H9 (cell line): ENCODE measurements around the gene DHX35. TPM values are rescaled to one million over a fixed set of nuclear protein-coding genes. Genes with fewer than 3 reads are reported as not detected.
A peak's percentile ranks its signal among the peaks of the same experiment; 100 is the strongest.
"Not testable (repeated sequence)": the region's sequence is repeated elsewhere in the genome, so short reads cannot be mapped to it uniquely, and the experiment has no call there.

Source experiments
- DNase-seq: peaks from one replicate; pipeline ENCODE4 v3.0.0-alpha.2; 2017
- H2AFZ ChIP-seq: one replicate; pipeline ENCODE4 v1.6.1; 2013; ENCODE audit warnings: mild to moderate bottlenecking, low read length, control low read depth, moderate library complexity
- H2AK5ac ChIP-seq: 2 replicates; pipeline ENCODE4 v1.6.1; 2013; ENCODE audit warnings: low read length, control low read depth, mixed read lengths; ENCODE audit not compliant: insufficient read length
- H2BK120ac ChIP-seq: one replicate; pipeline ENCODE4 v1.6.1; 2013; ENCODE audit warnings: low read depth, mild to moderate bottlenecking, low read length, control low read depth, inconsistent platforms; ENCODE audit not compliant: poor library complexity, severe bottlenecking
- H2BK12ac ChIP-seq: 2 replicates; pipeline ENCODE4 v1.6.1; 2013; ENCODE audit warnings: low read length, control low read depth, mixed read lengths, low read depth; ENCODE audit not compliant: insufficient read length
- H2BK15ac ChIP-seq: 2 replicates; pipeline ENCODE4 v1.6.1; 2013; ENCODE audit warnings: low read depth, low read length, control low read depth
- H2BK20ac ChIP-seq: one replicate; pipeline ENCODE4 v1.6.1; 2013; ENCODE audit warnings: low read depth, mild to moderate bottlenecking, low read length, control low read depth, inconsistent platforms; ENCODE audit not compliant: poor library complexity, severe bottlenecking
- H2BK5ac ChIP-seq: 2 replicates; pipeline ENCODE4 v1.6.1; 2013; ENCODE audit warnings: low read length, control low read depth, mixed read lengths; ENCODE audit not compliant: insufficient read length
- H3K14ac ChIP-seq: 2 replicates; pipeline ENCODE4 v1.6.1; 2013; ENCODE audit warnings: low read length, control low read depth; ENCODE audit not compliant: insufficient read depth
- H3K18ac ChIP-seq: 2 replicates; pipeline ENCODE4 v1.6.1; 2013; ENCODE audit warnings: low read depth, mild to moderate bottlenecking, mixed read lengths, low read length, control low read depth; ENCODE audit not compliant: insufficient read length
- H3K23ac ChIP-seq: 2 replicates; pipeline ENCODE4 v1.6.1; 2013; ENCODE audit warnings: low read length, control low read depth, mixed read lengths, low read depth; ENCODE audit not compliant: insufficient read length
- H3K23me2 ChIP-seq: 2 replicates; pipeline ENCODE4 v1.6.1; 2013; ENCODE audit warnings: low read depth, mild to moderate bottlenecking, mixed read lengths, low read length, control low read depth; ENCODE audit not compliant: insufficient read length, poor library complexity, severe bottlenecking
- H3K27ac ChIP-seq: 2 replicates; pipeline ENCODE4 v1.5.1; 2013; ENCODE audit warnings: low read length, control low read depth, mixed read lengths, low read depth; ENCODE audit not compliant: insufficient read length
- H3K27me3 ChIP-seq: 2 replicates; pipeline ENCODE4 v1.6.1; 2013; ENCODE audit warnings: low read length, control low read depth, inconsistent platforms; ENCODE audit not compliant: insufficient read depth
- H3K4ac ChIP-seq: 2 replicates; pipeline ENCODE4 v1.6.1; 2013; ENCODE audit warnings: low read depth, mild to moderate bottlenecking, control low read depth, inconsistent platforms, low read length, moderate library complexity
- H3K4me1 ChIP-seq: 2 replicates; pipeline ENCODE4 v1.6.1; 2013; ENCODE audit warnings: low read length, control low read depth, inconsistent platforms; ENCODE audit not compliant: insufficient read depth
- H3K4me2 ChIP-seq: 2 replicates; pipeline ENCODE4 v1.6.1; 2013; ENCODE audit warnings: low read length, control low read depth, mixed read lengths; ENCODE audit not compliant: insufficient read length, insufficient read depth
- H3K56ac ChIP-seq: 2 replicates; pipeline ENCODE4 v1.6.1; 2013; ENCODE audit warnings: low read depth, mild to moderate bottlenecking, mixed read lengths, low read length, control low read depth; ENCODE audit not compliant: insufficient read length
- H3K79me1 ChIP-seq: 2 replicates; pipeline ENCODE4 v1.6.1; 2013; ENCODE audit warnings: low read depth, mild to moderate bottlenecking, moderate library complexity, low read length, control low read depth, inconsistent platforms; ENCODE audit not compliant: insufficient read depth, poor library complexity, severe bottlenecking
- H3K79me2 ChIP-seq: 2 replicates; pipeline ENCODE4 v1.6.1; 2013; ENCODE audit warnings: low read length, control low read depth, inconsistent platforms; ENCODE audit not compliant: insufficient read depth
- H3K9ac ChIP-seq: 2 replicates; pipeline ENCODE4 v1.6.1; 2013; ENCODE audit warnings: low read length, control low read depth, mixed read lengths; ENCODE audit not compliant: insufficient read length; ENCODE audit errors: extremely low read depth
- H3K9me3 ChIP-seq: one replicate; pipeline ENCODE4 v1.6.1; 2013; ENCODE audit warnings: low read depth, low read length, inconsistent platforms; ENCODE audit not compliant: control insufficient read depth
- H3T11ph ChIP-seq: one replicate; pipeline ENCODE4 v1.6.1; 2013; ENCODE audit warnings: mild to moderate bottlenecking, low read length, control low read depth, inconsistent platforms
- H4K20me1 ChIP-seq: one replicate; pipeline ENCODE4 v1.6.1; 2013; ENCODE audit not compliant: control insufficient read depth, insufficient read length, insufficient read depth
- H4K5ac ChIP-seq: 2 replicates; pipeline ENCODE4 v1.6.1; 2013; ENCODE audit warnings: low read depth, mild to moderate bottlenecking, mixed read lengths, low read length, control low read depth; ENCODE audit not compliant: insufficient read length
- H4K8ac ChIP-seq: replicated peaks from 2 replicates; pipeline ENCODE4 v1.6.1; 2013; ENCODE audit warnings: low read length, control low read depth, mixed read lengths, low read depth; ENCODE audit not compliant: insufficient read length
- H4K91ac ChIP-seq: 2 replicates; pipeline ENCODE4 v1.6.1; 2013; ENCODE audit warnings: low read depth, mild to moderate bottlenecking, moderate library complexity, mixed read lengths, low read length, control low read depth; ENCODE audit not compliant: insufficient read length
- H3K27ac Mint-ChIP-seq, 3 experiments: 2 replicates in 2 of 3; 3 replicates in 1 of 3; pipeline ENCODE4 v1.8.0; 2020 to 2021; ENCODE audit warnings: mixed read lengths in 3 of 3, mild to moderate bottlenecking in 1 of 3, moderate library complexity in 1 of 3
- H3K27me3 Mint-ChIP-seq: 2 replicates; pipeline ENCODE4 v1.8.0; 2021; ENCODE audit warnings: low read depth, mild to moderate bottlenecking, moderate library complexity, mixed read lengths
- H3K36me3 Mint-ChIP-seq, 3 experiments: 2 replicates in 2 of 3; 3 replicates in 1 of 3; pipeline ENCODE4 v1.8.0; 2020 to 2021; ENCODE audit warnings: low read depth in 3 of 3, mixed read lengths in 3 of 3; ENCODE audit not compliant: insufficient read depth in 1 of 3
- H3K4me1 Mint-ChIP-seq, 2 experiments: 2 replicates each; pipeline ENCODE4 v1.8.0; 2020; ENCODE audit warnings: mixed read lengths in 2 of 2
- H3K4me3 Mint-ChIP-seq, 2 experiments: 2 replicates in 1 of 2; 3 replicates in 1 of 2; pipeline ENCODE4 v1.8.0; 2020 to 2021; ENCODE audit warnings: mild to moderate bottlenecking in 2 of 2, mixed read lengths in 2 of 2, moderate library complexity in 1 of 2
- H3K9me3 Mint-ChIP-seq, 2 experiments: 2 replicates in 1 of 2; 3 replicates in 1 of 2; pipeline ENCODE4 v1.8.0; 2020; ENCODE audit warnings: mild to moderate bottlenecking in 2 of 2, mixed read lengths in 2 of 2, moderate library complexity in 1 of 2
- CTCF ChIP-seq: fragments of 200-600 bp; sonication (generic); conservative IDR thresholded peaks from 3 replicates; pipeline ENCODE4 v1.8.0; 2021; ENCODE audit warnings: antibody characterized with exemption, mild to moderate bottlenecking
- WGBS: extraction: QIAGEN DNeasy Blood & Tissue Kit; methylation state at CpG from one replicate; pipeline ENCODE4 v1.1.7; 2013; ENCODE audit warnings: missing lambda C conversion rate, low lambda C conversion rate, mixed read lengths; ENCODE audit not compliant: insufficient read length; ENCODE audit errors: extremely low coverage; 5-methylcytosine and 5-hydroxymethylcytosine counted together
- total RNA-seq: library from RNA; stranded (reverse); gene quantifications from 2 replicates; pipeline ENCODE4 v1.2.1, GENCODE V29; 2021

The DHX35 gene
- total RNA-seq, 1 experiment from 2014 or later = 14.4 TPM

- Mint-ChIP-seq H3K4me1 (peaks cover 2 to 10% of the 10 kb centered on the region in 2 experiments; a peak in 2 of 4 replicates), H3K4me3 (no peak overlapping the region), H3K27me3 (no peaks in the 10 kb centered on the region), H3K9me3 (no peaks in the 10 kb centered on the region), H3K36me3 (peaks cover 12 to 39% (median 22%) of the 10 kb centered on the region in 3 experiments; a peak in 6 of 7 replicates), H3K27ac (peak overlapping the region in 1 of 3 experiments; percentile 42; a peak in 1 of 7 replicates)
- Histone ChIP-seq H3K18ac (no peak overlapping the region), H4K8ac (no peak overlapping the region), H4K20me1 (no peaks in the 10 kb centered on the region), H3T11ph (no peak overlapping the region), H3K23ac (no peak overlapping the region), H2BK20ac (no peak overlapping the region), H3K27ac (no peak overlapping the region), H3K9me3 (no peaks in the 10 kb centered on the region), H3K4ac (no peak overlapping the region), H4K5ac (no peak overlapping the region), H4K91ac (no peak overlapping the region), H2BK5ac (no peak overlapping the region), H3K27me3 (no peaks in the 10 kb centered on the region), H2BK12ac (no peak overlapping the region), H2AK5ac (no peak overlapping the region), H3K79me1 (no peaks in the 10 kb centered on the region), H3K4me2 (no peak overlapping the region), H2AFZ (no peak overlapping the region), H2BK120ac (no peak overlapping the region), H3K14ac (no peak overlapping the region), H2BK15ac (no peak overlapping the region), H3K23me2 (no peaks in the 10 kb centered on the region), H3K9ac (no peak overlapping the region), H3K79me2 (no peaks in the 10 kb centered on the region), H3K4me1 (no peaks in the 10 kb centered on the region), H3K56ac (no peak overlapping the region)
- DNase-seq = no peak
- WGBS = no CpG with 5 or more reads among the region's 3 CpGs
- no peak for TF ChIP-seq CTCF
Measured at GRCh38 chr20:38995536-38996044, 33.4 kb downstream of the DHX35 start.

- not testable (repeated sequence) for H3T11ph ChIP-seq, H4K5ac ChIP-seq, H3K27ac Mint-ChIP-seq, H2BK120ac ChIP-seq, H3K23me2 ChIP-seq, H4K91ac ChIP-seq, H3K23ac ChIP-seq, H2BK5ac ChIP-seq, H3K14ac ChIP-seq, H3K9ac ChIP-seq, H3K4me1 Mint-ChIP-seq, H3K27ac ChIP-seq, H4K20me1 ChIP-seq, H3K79me2 ChIP-seq, H3K4me3 Mint-ChIP-seq, H4K8ac ChIP-seq, H3K18ac ChIP-seq, H3K4ac ChIP-seq, H2BK20ac ChIP-seq, H2AFZ ChIP-seq, H3K9me3 Mint-ChIP-seq, H2BK15ac ChIP-seq, H3K4me2 ChIP-seq, H3K4me1 ChIP-seq, H2BK12ac ChIP-seq, H3K56ac ChIP-seq, DNase-seq, H3K27me3 ChIP-seq, H2AK5ac ChIP-seq, H3K79me1 ChIP-seq, H3K27me3 Mint-ChIP-seq, H3K9me3 ChIP-seq
- no CpG with 5 or more reads among the region's 1 CpG for WGBS
- peaks cover 14 to 47% (median 28%) of the 10 kb centered on the region in 3 experiments; a peak in 6 of 7 replicates for H3K36me3 Mint-ChIP-seq
Measured at GRCh38 chr20:38996866-38997265, 34.7 kb downstream of the DHX35 start.
